GM12878 (cell line): Measurements from ENCODE around the gene HS3ST3A1. TPM values are rescaled to one million over a fixed set of nuclear protein-coding genes. Genes with fewer than 3 reads are reported as not detected.

ENCODE experiments used
- ATAC-seq: fragments of 200-7000 bp; cut with Tn5 transposase; 3 replicates; pipeline ENCODE4 v1.9.1; 2020; ENCODE audit warnings: mild to moderate bottlenecking, moderate library complexity
- BruUV-seq: library from RNA; stranded (reverse); fragments of 400-500 nt; replicated peaks from 2 replicates; lab custom pipeline; 2021; lab: Mats Ljungman, UMichigan
- CTCF ChIA-PET: fragments of 300-600 bp; sonication (Branson Sonifier 250); formaldehyde crosslinking; extraction: SDS; loops from one replicate; lab custom pipeline; 2021; ENCODE audit warnings: inconsistent platforms; lab: Yijun Ruan, JAX
- POLR2A ChIA-PET: fragments of 350-600 bp; formaldehyde crosslinking; extraction: SDS; loops from one replicate; lab custom pipeline; 2021; ENCODE audit warnings: inconsistent platforms; lab: Charles Lee
- RAD21 ChIA-PET: fragments of 300-600 bp; sonication (Branson Sonifier 250); formaldehyde crosslinking; loops from one replicate; lab custom pipeline; 2023; ENCODE audit warnings: antibody characterized with exemption; ENCODE audit not compliant: unreplicated experiment; lab: Charles Lee
- SMC1A ChIA-PET: fragments of 300-600 bp; sonication (Branson Sonifier 250); formaldehyde crosslinking; loops from one replicate; lab custom pipeline; 2023; ENCODE audit not compliant: unreplicated experiment, uncharacterized antibody; lab: Charles Lee
- DNase-seq: peaks from one replicate; pipeline ENCODE4 v3.0.0-alpha.2; 2011; ENCODE audit warnings: low read depth, low spot score
- FAIRE-seq: peaks from 3 replicates; lab custom pipeline; 2011; peaks lifted over from hg19 to GRCh38; lab: Jason Lieb, UNC
- H2AFZ ChIP-seq: 2 replicates; pipeline ENCODE4 v1.6.0; 2011; ENCODE audit warnings: low read depth, low read length, control low read depth; ENCODE audit not compliant: control insufficient read depth
- H3K27ac ChIP-seq: 2 replicates; pipeline ENCODE4 v1.5.1; 2011; ENCODE audit warnings: control low read depth; ENCODE audit not compliant: control insufficient read depth, insufficient read depth
- H3K27me3 ChIP-seq, 2 experiments: replicated peaks in 1 of 2; 2 replicates each; pipeline versions ENCODE4 v1.6.0 to v1.6.1; 2011; ENCODE audit warnings: low read length in 1 of 2; ENCODE audit not compliant: control insufficient read depth in 2 of 2, insufficient read depth in 2 of 2
- H3K36me3 ChIP-seq, 2 experiments: 2 replicates each; pipeline ENCODE4 v1.5.1; 2011; ENCODE audit warnings: low read length in 1 of 2; ENCODE audit not compliant: control insufficient read depth in 2 of 2, insufficient read depth in 2 of 2
- H3K4me1 ChIP-seq: 2 replicates; pipeline ENCODE4 v1.6.1; 2011; ENCODE audit warnings: mild to moderate bottlenecking, low read length, moderate library complexity, mixed read lengths; ENCODE audit not compliant: control insufficient read depth, insufficient read depth
- H3K4me2 ChIP-seq: 2 replicates; pipeline ENCODE4 v1.6.0; 2011; ENCODE audit warnings: control low read depth; ENCODE audit not compliant: control insufficient read depth, insufficient read depth
- H3K4me3 ChIP-seq: fragments of 200-600 bp; sonication (generic); 2 replicates; pipeline ENCODE4 v1.5.1; 2016
- H3K79me2 ChIP-seq: 2 replicates; pipeline ENCODE4 v1.6.0; 2011; ENCODE audit warnings: low read length; ENCODE audit not compliant: control insufficient read depth, insufficient read depth
- H3K9ac ChIP-seq: 2 replicates; pipeline ENCODE4 v1.8.0; 2011; ENCODE audit warnings: low read length, control low read depth, mixed read lengths; ENCODE audit not compliant: control insufficient read depth, insufficient read depth
- H3K9me3 ChIP-seq: replicated peaks from 3 replicates; pipeline ENCODE4 v1.5.1; 2011; ENCODE audit warnings: mild to moderate bottlenecking, low read length; ENCODE audit not compliant: control insufficient read depth, insufficient read depth
- H4K20me1 ChIP-seq: 2 replicates; pipeline ENCODE4 v1.6.0; 2011; ENCODE audit not compliant: control insufficient read depth, insufficient read depth
- CREB1 ChIP-seq: IDR thresholded peaks from 2 replicates; pipeline ENCODE4 v1.6.1; 2012; ENCODE audit warnings: low read depth, mild to moderate bottlenecking, inconsistent platforms
- NFIC ChIP-seq: IDR thresholded peaks from 2 replicates; pipeline ENCODE4 v1.6.1; 2012; ENCODE audit warnings: low read depth, mild to moderate bottlenecking, inconsistent platforms, low read length, moderate library complexity
- NR2C1 ChIP-seq: fragments of 450-650 bp; IDR thresholded peaks from 2 replicates; pipeline ENCODE4 v1.6.1; 2017; ENCODE audit warnings: antibody characterized with exemption, mild to moderate bottlenecking, moderate library complexity
- SPI1 ChIP-seq: IDR thresholded peaks from 2 replicates; pipeline ENCODE4 v1.6.1; 2011; ENCODE audit warnings: low read depth, mild to moderate bottlenecking, low read length, moderate library complexity, borderline replicate concordance; ENCODE audit not compliant: insufficient read depth
- SUZ12 ChIP-seq: fragments of 200-600 bp; sonication (generic); IDR thresholded peaks from one replicate; pipeline ENCODE4 v1.6.1; 2018; ENCODE audit warnings: antibody characterized with exemption, mild to moderate bottlenecking; ENCODE audit not compliant: unreplicated experiment
- WGBS: methylation state at CpG from one replicate; pipeline ENCODE4 v1.1.6; 2016; ENCODE audit warnings: low lambda C conversion rate; ENCODE audit not compliant: insufficient replicate concordance, insufficient coverage; ENCODE audit errors: missing lambda C conversion rate; 5-methylcytosine and 5-hydroxymethylcytosine counted together
- in situ Hi-C: fragments of 300-500 bp; cut with MboI; formaldehyde crosslinking; loops from 9 replicates; pipeline ENCODE4 v1.14.3; 2018; ENCODE audit warnings: mixed read lengths
- intact Hi-C: fragments of 100-400 bp; cut with micrococcal nuclease; formaldehyde crosslinking; loops from one replicate; pipeline ENCODE4 v1.14.2; 2022; ENCODE audit not compliant: unreplicated experiment
- polyA plus RNA-seq, 11 experiments: library from polyadenylated mRNA; depleted of rRNA in 4 of 11; unstranded in 6 of 11; stranded (reverse) in 5 of 11; fragments of >200 nt; fragmentation: Nextera tagmentation in 4 of 11; fragmentation: Illumina TruSeq in 1 of 11; extraction: Ambion mirVana in 4 of 11; extraction: Trizol in 1 of 11; gene quantifications; 1 replicate in 1 of 11; 2 replicates in 10 of 11; pipeline versions ENCODE4 v1.2.1 to v1.2.3, GENCODE V29; 2011 to 2016; ENCODE audit warnings: inconsistent platforms in 2 of 11, missing spikeins in 2 of 11, low read depth in 1 of 11
- total RNA-seq, 4 experiments: library from RNA; depleted of rRNA in 3 of 4; stranded (reverse); fragments of >200 nt in 3 of 4; fragmentation: Illumina TruSeq in 1 of 4; extraction: Trizol in 1 of 4; gene quantifications; 2 replicates each; pipeline versions ENCODE4 v1.2.1 to v1.2.3, GENCODE V29; 2013 to 2021
- TF ChIP-seq, protein P1 (sequence below): fragments of 450-650 bp; formaldehyde crosslinking; IDR thresholded peaks from 2 replicates; pipeline ENCODE4 v1.4.0; 2020; ENCODE audit warnings: mild to moderate bottlenecking, moderate library complexity
- TF ChIP-seq, protein P2 (sequence below): fragments of 150-350 bp; IDR thresholded peaks from 2 replicates; pipeline ENCODE4 v1.6.1; 2016; ENCODE audit warnings: low read depth, low read length

Gene HS3ST3A1
- total and polyA plus RNA-seq, 10 of the 15 experiments (the other 5 are each of a cell fraction or from before 2014, with no cell fraction given): 0.24 to 0.26 TPM; not detected in 8

DNA sequence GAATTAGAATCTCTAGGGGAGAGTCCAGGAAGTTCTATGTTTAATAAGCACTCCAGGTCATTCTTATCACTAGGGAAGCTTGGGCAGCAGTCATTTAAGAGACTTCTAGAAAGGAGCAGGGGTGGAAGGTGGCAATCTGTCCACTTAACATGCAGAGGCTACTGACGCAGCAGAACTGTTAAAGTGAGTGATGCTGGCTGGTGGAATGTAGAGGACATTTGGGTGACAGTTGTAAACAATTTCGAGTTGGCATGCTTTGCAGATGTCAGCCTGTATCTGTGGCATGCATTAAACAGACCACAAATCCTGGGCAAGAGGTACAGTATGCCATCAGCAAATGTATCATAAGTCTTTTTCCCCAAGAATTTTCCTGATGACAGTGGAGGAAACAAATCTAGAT, 40.5 kb upstream of the HS3ST3A1 start:
- ChIA-PET RAD21 (no interaction called here), POLR2A (no interaction called here)
- H3K9ac ChIP-seq: no peak overlapping the region
- WGBS: 0% methylated on average over 2 of the region's 2 CpGs
- H3K27me3 ChIP-seq: no peaks in the 10 kb centered on the region
- no peaks in the 10 kb centered on the region for H3K36me3 ChIP-seq
- no peak overlapping the region for H3K27ac ChIP-seq
- H4K20me1 ChIP-seq: no peaks in the 10 kb centered on the region
- H3K79me2 ChIP-seq: no peaks in the 10 kb centered on the region
- DNase-seq (no peak), ATAC-seq (no peak)
- intact Hi-C loops: no loop called here
- TF ChIP-seq NFIC (no peak), NR2C1 (no peak), CREB1 (no peak), SUZ12 (no peak), SPI1 (no peak)
- TF ChIP-seq, protein P1, sequence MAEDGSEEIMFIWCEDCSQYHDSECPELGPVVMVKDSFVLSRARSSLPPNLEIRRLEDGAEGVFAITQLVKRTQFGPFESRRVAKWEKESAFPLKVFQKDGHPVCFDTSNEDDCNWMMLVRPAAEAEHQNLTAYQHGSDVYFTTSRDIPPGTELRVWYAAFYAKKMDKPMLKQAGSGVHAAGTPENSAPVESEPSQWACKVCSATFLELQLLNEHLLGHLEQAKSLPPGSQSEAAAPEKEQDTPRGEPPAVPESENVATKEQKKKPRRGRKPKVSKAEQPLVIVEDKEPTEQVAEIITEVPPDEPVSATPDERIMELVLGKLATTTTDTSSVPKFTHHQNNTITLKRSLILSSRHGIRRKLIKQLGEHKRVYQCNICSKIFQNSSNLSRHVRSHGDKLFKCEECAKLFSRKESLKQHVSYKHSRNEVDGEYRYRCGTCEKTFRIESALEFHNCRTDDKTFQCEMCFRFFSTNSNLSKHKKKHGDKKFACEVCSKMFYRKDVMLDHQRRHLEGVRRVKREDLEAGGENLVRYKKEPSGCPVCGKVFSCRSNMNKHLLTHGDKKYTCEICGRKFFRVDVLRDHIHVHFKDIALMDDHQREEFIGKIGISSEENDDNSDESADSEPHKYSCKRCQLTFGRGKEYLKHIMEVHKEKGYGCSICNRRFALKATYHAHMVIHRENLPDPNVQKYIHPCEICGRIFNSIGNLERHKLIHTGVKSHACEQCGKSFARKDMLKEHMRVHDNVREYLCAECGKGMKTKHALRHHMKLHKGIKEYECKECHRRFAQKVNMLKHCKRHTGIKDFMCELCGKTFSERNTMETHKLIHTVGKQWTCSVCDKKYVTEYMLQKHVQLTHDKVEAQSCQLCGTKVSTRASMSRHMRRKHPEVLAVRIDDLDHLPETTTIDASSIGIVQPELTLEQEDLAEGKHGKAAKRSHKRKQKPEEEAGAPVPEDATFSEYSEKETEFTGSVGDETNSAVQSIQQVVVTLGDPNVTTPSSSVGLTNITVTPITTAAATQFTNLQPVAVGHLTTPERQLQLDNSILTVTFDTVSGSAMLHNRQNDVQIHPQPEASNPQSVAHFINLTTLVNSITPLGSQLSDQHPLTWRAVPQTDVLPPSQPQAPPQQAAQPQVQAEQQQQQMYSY (CRISPR knock-in tag): no peak
- TF ChIP-seq, protein P2, sequence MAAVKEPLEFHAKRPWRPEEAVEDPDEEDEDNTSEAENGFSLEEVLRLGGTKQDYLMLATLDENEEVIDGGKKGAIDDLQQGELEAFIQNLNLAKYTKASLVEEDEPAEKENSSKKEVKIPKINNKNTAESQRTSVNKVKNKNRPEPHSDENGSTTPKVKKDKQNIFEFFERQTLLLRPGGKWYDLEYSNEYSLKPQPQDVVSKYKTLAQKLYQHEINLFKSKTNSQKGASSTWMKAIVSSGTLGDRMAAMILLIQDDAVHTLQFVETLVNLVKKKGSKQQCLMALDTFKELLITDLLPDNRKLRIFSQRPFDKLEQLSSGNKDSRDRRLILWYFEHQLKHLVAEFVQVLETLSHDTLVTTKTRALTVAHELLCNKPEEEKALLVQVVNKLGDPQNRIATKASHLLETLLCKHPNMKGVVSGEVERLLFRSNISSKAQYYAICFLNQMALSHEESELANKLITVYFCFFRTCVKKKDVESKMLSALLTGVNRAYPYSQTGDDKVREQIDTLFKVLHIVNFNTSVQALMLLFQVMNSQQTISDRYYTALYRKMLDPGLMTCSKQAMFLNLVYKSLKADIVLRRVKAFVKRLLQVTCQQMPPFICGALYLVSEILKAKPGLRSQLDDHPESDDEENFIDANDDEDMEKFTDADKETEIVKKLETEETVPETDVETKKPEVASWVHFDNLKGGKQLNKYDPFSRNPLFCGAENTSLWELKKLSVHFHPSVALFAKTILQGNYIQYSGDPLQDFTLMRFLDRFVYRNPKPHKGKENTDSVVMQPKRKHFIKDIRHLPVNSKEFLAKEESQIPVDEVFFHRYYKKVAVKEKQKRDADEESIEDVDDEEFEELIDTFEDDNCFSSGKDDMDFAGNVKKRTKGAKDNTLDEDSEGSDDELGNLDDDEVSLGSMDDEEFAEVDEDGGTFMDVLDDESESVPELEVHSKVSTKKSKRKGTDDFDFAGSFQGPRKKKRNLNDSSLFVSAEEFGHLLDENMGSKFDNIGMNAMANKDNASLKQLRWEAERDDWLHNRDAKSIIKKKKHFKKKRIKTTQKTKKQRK: no peak
- TF ChIP-seq, all 136 proteins: peak for 0
- Histone ChIP-seq H2AFZ (no peak overlapping the region), H3K4me1 (no peaks in the 10 kb centered on the region), H3K4me3 (no peak overlapping the region), H3K9me3 (no peaks in the 10 kb centered on the region), H3K4me2 (no peak overlapping the region)
- ChIA-PET SMC1A (interaction anchor here (1.3 kb wide), 1 partner anchor 88 kb away, joined by 3 read pairs; no protein-coding TSS in a partner anchor), CTCF (no interaction called here)
- no TSS peak for BruUV-seq
- FAIRE-seq: no peak
- in situ Hi-C loops: loop anchor here (5.0 kb wide), 1 partner anchor 50 kb away; no protein-coding TSS in a partner anchor
